Stimulated activated CD8-positive, alpha-beta memory T cell treated with anti-CD3 and anti-CD28 coated beads, Interleukin-12 subunit alpha, Interleukin-12 subunit beta, amount 100 ng/mL, for 24 hours (primary cell): ENCODE results near the gene FBXO22.
"Not testable (repeated sequence)": the region's sequence is repeated elsewhere in the genome, so short reads cannot be mapped to it uniquely, and the experiment has no call there.

Experiments
- DNase-seq: peaks from one replicate; pipeline ENCODE4 v3.0.0-alpha.2; 2020; ENCODE audit errors: extremely low read depth

Gene FBXO22

DNA sequence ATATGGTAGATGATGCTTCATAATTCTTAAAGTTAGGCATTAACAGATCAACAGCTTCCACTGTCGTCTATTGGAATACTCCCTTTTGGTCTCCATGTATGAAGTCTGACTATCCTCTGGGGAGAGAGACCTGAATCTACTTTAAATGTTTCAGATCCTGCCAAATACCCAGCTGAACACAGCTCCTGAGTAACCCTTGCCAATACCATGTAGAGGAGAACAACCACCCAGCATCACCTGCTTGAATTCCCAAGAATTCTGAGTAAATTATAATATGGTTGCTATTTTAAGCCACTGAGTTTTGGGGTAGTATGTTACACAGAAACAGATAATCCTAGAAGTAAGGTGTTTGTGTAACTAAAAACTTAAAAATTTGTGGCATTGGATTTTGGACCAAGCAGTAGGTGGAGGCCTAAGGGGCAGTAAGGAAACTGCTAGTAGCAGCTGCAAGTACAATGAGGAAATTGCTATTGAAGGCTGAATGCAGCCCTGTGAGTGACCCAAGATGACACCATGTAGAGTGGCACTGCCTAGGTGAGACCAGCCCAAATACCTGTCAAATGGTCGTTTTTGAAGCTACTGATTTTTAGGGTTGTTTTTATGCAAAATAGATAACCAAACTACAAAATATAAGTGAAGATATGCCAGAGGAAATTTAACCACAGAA lies 77.6 kb downstream of the FBXO22 start:
- DNase-seq, result no peak

DNA sequence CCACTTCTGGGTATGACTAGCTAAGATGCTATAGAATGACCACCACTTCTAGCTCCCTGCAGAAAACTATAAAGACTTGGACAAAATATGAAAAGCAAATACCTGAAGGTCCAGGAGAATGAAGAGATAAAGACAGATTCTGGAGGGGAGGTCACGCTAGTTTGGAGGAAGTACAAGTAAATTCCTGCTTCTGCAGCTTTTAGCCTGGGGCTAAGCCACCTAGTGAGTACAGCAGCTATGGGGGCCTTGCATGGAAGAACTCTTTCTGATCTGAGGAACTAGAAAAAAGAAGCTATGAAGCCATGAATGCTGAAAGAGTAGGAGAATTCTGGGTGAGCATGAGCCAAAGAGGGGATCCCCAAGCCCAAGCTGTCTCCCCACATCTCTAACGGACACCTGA lies 78.8 kb downstream of the FBXO22 start:
- no peak for DNase-seq

DNA sequence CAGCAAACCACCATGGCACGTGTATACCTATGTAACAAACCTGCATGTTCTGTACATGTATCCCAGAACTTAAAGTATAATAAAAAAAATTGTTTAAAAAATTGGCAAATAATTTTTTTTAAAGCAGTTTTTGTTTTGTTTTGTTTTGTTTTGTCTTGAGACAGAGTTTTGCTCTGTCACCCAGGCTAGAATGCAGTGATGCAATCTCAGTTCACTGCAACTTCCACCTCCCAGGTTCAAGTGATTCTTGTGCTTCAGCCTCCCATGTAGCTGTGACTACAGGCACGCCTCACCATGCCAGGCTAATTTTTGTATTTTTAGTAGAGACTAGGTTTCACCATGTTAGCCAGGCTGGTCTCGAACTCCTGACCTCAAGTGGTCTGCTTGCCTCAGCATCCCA lies 81.0 kb downstream of the FBXO22 start:
- DNase-seq, result not testable (repeated sequence)

DNA sequence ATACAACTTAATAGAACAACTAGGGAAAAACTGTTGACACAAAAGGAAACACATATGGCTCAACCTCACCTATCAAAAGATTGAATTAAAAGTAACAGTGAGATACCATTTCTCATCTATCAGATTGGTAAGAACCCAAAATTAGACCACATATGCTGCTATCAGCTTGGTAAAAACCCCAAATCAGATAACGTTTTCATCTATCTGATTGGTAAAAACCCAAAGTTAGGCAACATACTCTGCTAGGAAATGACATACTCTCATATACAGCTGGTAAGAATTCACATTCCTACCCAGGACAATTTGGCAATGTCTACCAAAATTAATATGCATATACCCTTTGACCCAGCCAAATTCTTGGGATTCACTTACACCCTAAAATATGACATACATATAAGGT lies 82.3 kb downstream of the FBXO22 start:
- no peak for DNase-seq

DNA sequence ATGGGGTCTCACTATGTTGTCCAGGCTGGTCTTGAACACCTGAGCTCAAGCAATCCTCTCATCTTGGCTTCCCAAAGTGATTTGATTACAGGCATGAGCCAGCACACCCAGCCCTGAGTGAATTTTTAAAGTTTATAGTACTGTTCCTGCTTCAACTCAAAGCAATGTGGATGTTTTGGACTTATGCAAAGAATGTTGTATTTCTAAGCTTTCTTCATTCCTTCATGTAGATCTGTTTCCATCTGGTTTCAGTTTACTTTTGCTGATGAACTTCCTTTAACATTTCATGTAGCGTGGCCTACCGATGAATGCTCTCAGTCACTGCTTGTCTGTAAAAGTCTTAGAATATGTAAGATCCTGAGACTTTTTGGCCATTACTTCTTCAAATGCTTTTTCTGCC lies 85.4 kb downstream of the FBXO22 start:
- DNase-seq, result no peak

DNA sequence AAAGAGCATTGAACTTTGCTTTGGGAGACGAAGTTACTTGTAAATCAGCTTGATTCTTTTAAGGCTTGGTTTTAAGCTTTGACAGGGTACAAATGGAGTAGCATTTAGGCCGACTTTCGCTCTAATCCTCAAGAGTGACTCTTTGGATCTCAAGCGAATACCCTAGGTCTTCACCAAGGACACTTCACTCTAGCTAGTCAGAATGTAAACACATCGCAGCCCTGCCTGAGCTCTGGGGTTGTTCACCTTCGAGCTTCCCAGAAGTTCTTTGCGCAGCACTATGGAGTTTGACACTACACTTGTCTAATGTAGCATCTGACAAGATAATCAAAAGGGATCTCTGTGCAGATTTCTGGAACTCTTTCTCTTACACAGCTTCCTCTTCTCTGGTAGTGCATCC lies 86.2 kb downstream of the FBXO22 start:
- DNase-seq, result no peak
